SKM-1 (cell line): ENCODE data around the gene CABCOCO1.
"Not testable (repeated sequence)": the region's sequence is repeated elsewhere in the genome, so short reads cannot be mapped to it uniquely, and the experiment has no call there.

Experiments
- DNase-seq: peaks from one replicate; lab custom pipeline; 2025; ENCODE audit not compliant: unreplicated experiment; lab: John Stamatoyannopoulos, UW

CABCOCO1 gene

GRCh38 chr10:61642150-61642571 is 20.6 kb upstream of the CABCOCO1 start:
- no peak for DNase-seq

- DNase-seq = no peak
These were observed 20.1 kb upstream of the CABCOCO1 start for GRCh38 chr10:61642676-61643075.

DNA sequence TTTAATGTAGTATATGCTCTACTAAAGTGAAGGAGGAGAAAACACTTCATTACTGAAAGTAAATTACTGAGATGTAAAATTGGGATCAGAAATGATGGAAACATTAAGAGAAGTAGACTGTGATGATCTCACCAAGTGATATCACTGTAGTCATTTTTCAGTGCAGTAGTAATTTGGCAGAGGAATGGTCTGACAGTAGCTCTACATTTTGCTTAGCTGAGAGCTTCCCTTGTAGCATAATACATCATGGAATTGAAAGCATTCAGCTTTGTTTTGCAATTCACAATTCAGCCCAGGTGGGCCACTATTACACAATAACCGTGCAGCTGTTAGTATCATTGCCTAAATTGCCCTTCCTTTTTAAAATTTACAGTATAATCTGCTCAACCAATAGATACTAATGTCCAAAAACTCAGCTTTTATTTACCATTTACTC is 19.4 kb upstream of the CABCOCO1 start:
- no peak for DNase-seq

DNA sequence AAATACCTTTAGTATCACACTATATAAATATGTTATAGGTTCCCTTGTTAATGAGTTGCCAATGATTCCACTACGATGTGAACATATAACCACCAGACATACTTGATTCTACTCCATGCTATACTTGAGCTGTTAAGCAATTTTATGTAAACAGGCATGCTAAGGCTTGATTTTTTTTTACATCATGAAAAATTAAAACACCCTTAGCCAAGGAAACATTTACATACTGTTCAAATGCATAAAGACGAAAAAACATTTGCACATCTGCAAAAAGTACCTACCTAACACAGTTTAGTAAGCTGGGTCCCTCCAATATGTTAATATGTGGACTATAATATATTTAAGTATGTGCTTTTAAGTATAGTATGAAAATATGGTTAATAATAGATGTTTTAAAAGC is 9.0 kb upstream of the CABCOCO1 start:
- no peak for DNase-seq

- DNase-seq = no peak
These were observed 7.3 kb upstream of the CABCOCO1 start for GRCh38 chr10:61655335-61655851.

GRCh38 chr10:61663466-61663865 is 737 bp downstream of the CABCOCO1 start:
- DNase-seq = no peak

- DNase-seq = no peak
These were observed 2.3 kb downstream of the CABCOCO1 start for GRCh38 chr10:61664985-61665384.

- DNase-seq = no peak
These were observed 6.5 kb downstream of the CABCOCO1 start for GRCh38 chr10:61669161-61669725.

DNA sequence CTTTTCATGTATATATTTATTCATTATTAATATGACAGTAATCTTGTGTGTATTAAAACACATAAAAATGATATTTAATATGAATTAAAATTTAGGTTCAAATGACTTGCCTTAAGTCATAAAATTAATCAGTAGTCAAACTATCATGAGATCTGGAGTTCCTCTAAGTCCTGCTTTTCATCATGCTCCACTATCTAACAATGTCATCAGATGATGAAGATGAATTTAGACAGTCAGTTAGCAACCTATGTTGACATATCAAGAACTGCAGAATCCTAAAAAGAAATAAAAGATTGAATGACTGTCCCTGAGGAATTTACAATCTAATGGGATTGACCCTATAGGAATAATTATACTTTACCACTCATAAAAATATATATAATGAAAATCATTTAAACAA is 7.1 kb downstream of the CABCOCO1 start:
- no peak for DNase-seq

GRCh38 chr10:61673360-61673759 is 10.6 kb downstream of the CABCOCO1 start:
- DNase-seq = no peak

GRCh38 chr10:61682323-61682722 is 19.6 kb downstream of the CABCOCO1 start:
- DNase-seq = no peak

- DNase-seq = no peak
These were observed 20.6 kb downstream of the CABCOCO1 start for GRCh38 chr10:61683319-61683718.

DNA sequence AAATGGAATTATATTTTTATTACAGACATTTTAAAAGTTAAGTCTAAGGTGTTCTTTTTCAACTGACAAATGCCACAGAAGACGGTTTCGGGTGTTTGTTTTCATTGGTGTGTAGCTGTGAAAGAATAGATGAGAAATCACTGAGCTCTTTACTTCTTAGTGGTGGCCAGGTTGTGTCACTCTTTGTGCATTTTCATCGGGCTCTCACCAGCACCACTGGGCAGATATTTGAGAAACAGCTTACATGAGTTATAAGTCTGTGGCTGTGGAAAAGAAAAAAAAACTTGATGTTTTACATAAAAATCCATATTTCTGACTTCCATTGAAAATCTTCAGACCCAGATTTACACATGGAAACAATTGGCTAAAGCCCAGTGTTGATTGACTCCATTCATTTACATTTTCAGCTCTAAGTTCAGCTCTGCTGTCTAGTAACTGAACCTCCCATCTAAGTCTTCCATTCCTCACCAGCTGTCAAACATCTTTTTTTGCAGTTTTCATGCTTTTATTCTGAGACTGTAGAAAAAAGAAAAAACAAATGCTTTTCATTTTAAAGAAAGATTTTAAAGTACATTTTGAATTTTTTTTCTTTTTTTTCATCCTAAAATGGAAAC is 22.3 kb downstream of the CABCOCO1 start:
- DNase-seq = no peak

DNA sequence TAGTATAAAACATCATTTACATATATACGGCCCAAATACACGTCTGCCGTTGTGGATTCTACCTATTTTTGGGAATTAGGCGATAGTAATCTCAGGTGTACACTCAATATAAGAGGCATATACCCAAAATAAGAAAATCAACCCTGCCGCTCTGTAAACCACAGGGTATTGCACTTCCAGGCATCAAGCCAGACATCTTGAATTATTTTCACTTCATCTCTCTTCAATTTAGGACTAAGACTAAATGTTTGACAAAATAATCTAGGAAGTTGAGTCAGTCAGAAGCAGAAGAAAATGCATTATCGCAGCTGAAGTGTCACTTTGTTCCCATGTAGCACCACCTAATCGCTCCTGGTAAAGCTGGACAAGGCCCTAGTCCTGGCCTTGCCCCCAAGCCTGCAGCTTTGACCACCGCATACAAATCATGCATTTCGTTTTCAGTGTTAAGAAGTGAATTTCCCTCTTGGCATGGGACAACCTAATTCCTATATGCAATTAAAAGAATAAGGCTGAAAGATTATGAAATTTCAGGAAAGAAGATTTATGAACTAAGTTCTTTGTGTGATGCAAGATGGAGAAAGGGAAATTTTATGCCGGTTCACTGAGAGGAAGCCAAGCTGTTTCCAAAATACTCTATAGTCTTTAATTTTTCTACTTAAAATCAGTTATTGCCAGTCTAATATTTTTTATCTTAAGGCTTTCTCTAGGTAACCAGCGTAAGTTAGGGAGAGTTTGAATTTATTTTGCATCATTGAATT is 26.0 kb downstream of the CABCOCO1 start:
- DNase-seq = no peak

DNA sequence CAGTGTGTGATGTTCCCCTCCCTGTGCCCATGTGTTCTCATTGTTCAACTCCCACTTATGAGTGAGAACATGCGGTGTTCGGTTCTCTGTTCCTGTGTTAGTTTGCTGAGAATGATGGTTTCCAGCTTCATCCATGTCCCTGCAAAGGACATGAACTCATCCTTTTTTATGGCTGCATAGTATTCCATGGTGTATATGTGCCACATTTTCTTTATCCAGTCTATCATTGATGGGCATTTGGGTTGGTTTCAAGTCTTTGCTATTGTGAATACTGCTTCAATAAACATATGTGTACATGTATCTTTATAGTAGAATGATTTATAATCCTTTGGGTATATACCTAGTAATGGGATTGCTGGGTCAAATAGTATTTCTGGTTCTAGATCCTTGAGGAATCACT is 28.9 kb downstream of the CABCOCO1 start:
- DNase-seq = not testable (repeated sequence)

- no peak for DNase-seq
These were observed 29.8 kb downstream of the CABCOCO1 start for GRCh38 chr10:61692447-61693010.

- no peak for DNase-seq
These were observed 36.4 kb downstream of the CABCOCO1 start for GRCh38 chr10:61698968-61699655.

DNA sequence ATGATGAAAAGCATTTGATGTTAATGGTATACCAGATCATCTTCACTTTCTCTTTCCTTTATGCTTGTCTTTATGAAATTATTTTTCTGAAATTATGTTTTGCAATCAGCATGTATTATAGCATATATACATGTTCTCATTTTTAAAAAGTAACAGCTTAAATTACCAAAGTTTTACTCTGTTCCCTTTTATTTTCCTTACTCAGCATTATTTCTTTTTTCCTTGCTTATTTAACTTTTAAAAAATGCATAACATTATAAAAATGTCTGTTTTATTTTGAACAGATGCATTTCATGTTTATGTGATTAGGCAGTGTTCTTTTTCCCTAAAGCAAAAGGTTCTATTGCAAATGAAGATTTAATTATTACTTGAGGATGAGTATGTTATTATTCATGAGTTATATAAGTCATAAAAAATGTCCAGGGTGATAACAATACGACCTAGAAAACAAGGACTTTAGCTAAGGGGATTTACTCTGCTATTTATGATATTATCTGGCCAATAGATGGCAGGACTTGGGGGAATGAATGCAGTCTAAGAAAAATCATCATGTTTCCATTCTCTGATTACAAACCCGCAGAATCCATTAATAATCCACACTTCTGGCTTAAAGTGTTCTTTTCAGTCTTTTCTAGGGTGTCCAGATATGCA is 38.5 kb downstream of the CABCOCO1 start:
- DNase-seq = no peak

GRCh38 chr10:61701706-61702105 is 39.0 kb downstream of the CABCOCO1 start:
- no peak for DNase-seq

DNA sequence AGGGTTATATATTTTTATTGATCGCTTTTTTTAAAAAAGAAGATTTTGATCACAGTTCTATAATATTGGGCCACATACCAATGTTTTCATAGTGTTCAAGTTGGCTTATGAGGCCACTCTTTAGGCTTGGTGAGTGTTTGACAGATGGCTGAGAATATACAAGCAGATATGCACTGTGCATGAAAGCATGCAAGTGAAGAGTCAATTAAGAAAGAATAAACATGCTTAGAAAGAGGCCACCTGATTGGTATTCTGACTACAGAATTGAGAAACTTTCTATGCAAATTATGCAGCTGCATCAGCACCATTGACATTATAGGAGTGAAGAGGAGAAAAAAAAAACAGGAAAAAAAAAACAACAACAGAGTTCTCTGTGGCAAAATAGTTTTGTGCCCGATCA is 39.9 kb downstream of the CABCOCO1 start:
- DNase-seq = no peak
